D721Med (cell line): Measurements from ENCODE around the gene TRABD.
"Not testable (repeated sequence)": the region's sequence is repeated elsewhere in the genome, so short reads cannot be mapped to it uniquely, and the experiment has no call there.

Experiments used
- DNase-seq: peaks from one replicate; pipeline ENCODE4 v3.0.0; 2011; ENCODE audit warnings: low spot score; ENCODE audit not compliant: insufficient read length
- FAIRE-seq: peaks from 2 replicates; lab custom pipeline; 2011; peaks lifted over from hg19 to GRCh38; lab: Jason Lieb, UNC
- CTCF ChIP-seq: IDR thresholded peaks from 2 replicates; pipeline ENCODE4 v1.5.1; 2012; ENCODE audit warnings: mild to moderate bottlenecking, control low read depth; ENCODE audit not compliant: insufficient read depth; ENCODE audit errors: missing control alignments

Gene TRABD

GRCh38 chr22:50141462-50141861 lies 44.3 kb upstream of the TRABD start:
- FAIRE-seq (no peak), DNase-seq (no peak)
- TF ChIP-seq CTCF: no peak

- no peak for FAIRE-seq
- no peak for DNase-seq
- TF ChIP-seq CTCF: peak; percentile 28
Observed at GRCh38 chr22:50141891-50142363, 43.8 kb upstream of the TRABD start.

- FAIRE-seq (no peak), DNase-seq (no peak)
- TF ChIP-seq CTCF: no peak
Observed at GRCh38 chr22:50143096-50143495, 42.6 kb upstream of the TRABD start.

GRCh38 chr22:50144005-50144614 lies 41.6 kb upstream of the TRABD start:
- FAIRE-seq: no peak
- TF ChIP-seq CTCF: no peak
- DNase-seq: no peak

- TF ChIP-seq CTCF: no peak
- DNase-seq (no peak), FAIRE-seq (no peak)
Observed at GRCh38 chr22:50145721-50146438, 39.8 kb upstream of the TRABD start.

- no peak for FAIRE-seq
- TF ChIP-seq CTCF: peak; percentile 61
- DNase-seq: no peak
Observed at GRCh38 chr22:50146439-50147238, 39.1 kb upstream of the TRABD start.

GRCh38 chr22:50147258-50148165 lies 38.2 kb upstream of the TRABD start:
- not testable (repeated sequence) for DNase-seq, FAIRE-seq
